GM12892 (cell line): ENCODE data around the gene GRID1.

Experiments used
- DNase-seq: peaks from one replicate; pipeline ENCODE4 v3.0.0; 2011; ENCODE audit not compliant: insufficient read length
- FAIRE-seq: peaks from 2 replicates; lab custom pipeline; 2011; peaks lifted over from hg19 to GRCh38; lab: Jason Lieb, UNC
- POLR2A ChIP-seq: IDR thresholded peaks from 2 replicates; pipeline ENCODE4 v1.6.1; 2011; ENCODE audit warnings: low read depth, low read length, control low read depth
- POLR2AphosphoS5 ChIP-seq: IDR thresholded peaks from 2 replicates; pipeline ENCODE4 v1.6.1; 2011; ENCODE audit warnings: low read depth, low read length, control low read depth
- TAF1 ChIP-seq: IDR thresholded peaks from 2 replicates; pipeline ENCODE4 v1.6.1; 2011; ENCODE audit warnings: low read depth, mild to moderate bottlenecking, control low read depth, low read length, borderline replicate concordance

GRID1 gene

GRCh38 chr10:85600744-85601081 lies 765.9 kb downstream of the GRID1 start:
- FAIRE-seq, result no peak
- DNase-seq, result no peak
- no peak for TF ChIP-seq TAF1

GRCh38 chr10:85600026-85600743 lies 766.4 kb downstream of the GRID1 start:
- DNase-seq, result no peak
- no peak for FAIRE-seq
- TF ChIP-seq TAF1, result no peak
- no peak for TF ChIP-seq POLR2AphosphoS5

- no peak for FAIRE-seq
Measured at GRCh38 chr10:85599081-85599480, 767.5 kb downstream of the GRID1 start.

GRCh38 chr10:85598646-85599045 lies 767.9 kb downstream of the GRID1 start:
- no peak for FAIRE-seq
- DNase-seq, result no peak
- TF ChIP-seq TAF1, result no peak
- no peak for TF ChIP-seq POLR2A

More at GRCh38 chr10:85599081-85599480, 767.5 kb downstream of the GRID1 start:
- TF ChIP-seq POLR2A, result no peak
- no peak for TF ChIP-seq TAF1
- TF ChIP-seq POLR2AphosphoS5, result no peak
- no peak for DNase-seq

- TF ChIP-seq TAF1, result no peak
- no peak for TF ChIP-seq POLR2A
- DNase-seq, result no peak
Measured at GRCh38 chr10:85597006-85597405, 769.6 kb downstream of the GRID1 start.

GRCh38 chr10:85596389-85596788 lies 770.2 kb downstream of the GRID1 start:
- FAIRE-seq (no peak), DNase-seq (no peak)
- TF ChIP-seq POLR2A (no peak), TAF1 (no peak), POLR2AphosphoS5 (no peak)

More at GRCh38 chr10:85597006-85597405, 769.6 kb downstream of the GRID1 start:
- FAIRE-seq, result no peak

- no peak for FAIRE-seq
- TF ChIP-seq POLR2AphosphoS5, result no peak
- no peak for TF ChIP-seq TAF1
- TF ChIP-seq POLR2A, result no peak
- no peak for DNase-seq
Measured at GRCh38 chr10:85594239-85594638, 772.4 kb downstream of the GRID1 start.

GRCh38 chr10:85593226-85593772 lies 773.3 kb downstream of the GRID1 start:
- FAIRE-seq, result no peak
- TF ChIP-seq POLR2A (no peak), POLR2AphosphoS5 (no peak), TAF1 (no peak)
- DNase-seq, result no peak

GRCh38 chr10:85581371-85581770 lies 785.2 kb downstream of the GRID1 start:
- no peak for DNase-seq
- no peak for FAIRE-seq
- TF ChIP-seq POLR2A, result no peak
- no peak for TF ChIP-seq TAF1
- no peak for TF ChIP-seq POLR2AphosphoS5

- TF ChIP-seq POLR2A, result no peak
- no peak for TF ChIP-seq POLR2AphosphoS5
- no peak for TF ChIP-seq TAF1
- FAIRE-seq (no peak), DNase-seq (no peak)
Measured at GRCh38 chr10:85580585-85580984, 786.0 kb downstream of the GRID1 start.

GRCh38 chr10:85578860-85579259 lies 787.7 kb downstream of the GRID1 start:
- no peak for TF ChIP-seq POLR2AphosphoS5
- TF ChIP-seq POLR2A, result no peak
- TF ChIP-seq TAF1, result no peak
- DNase-seq (no peak), FAIRE-seq (no peak)

GRCh38 chr10:85575441-85575840 lies 791.2 kb downstream of the GRID1 start:
- DNase-seq (no peak), FAIRE-seq (no peak)
- TF ChIP-seq POLR2AphosphoS5, result no peak
- TF ChIP-seq TAF1, result no peak
- no peak for TF ChIP-seq POLR2A

GRCh38 chr10:85570871-85571270 lies 795.7 kb downstream of the GRID1 start:
- TF ChIP-seq POLR2A (no peak), TAF1 (no peak), POLR2AphosphoS5 (no peak)
- DNase-seq (no peak), FAIRE-seq (no peak)
